ENCODE measurements around the gene CD6. TPM values are rescaled to one million over a fixed set of nuclear protein-coding genes. Genes with fewer than 3 reads are reported as not detected.
A peak's percentile ranks its signal among the peaks of the same experiment; 100 is the strongest.

The CD6 gene
- total RNA-seq, 1 donor from 2014 or later, result 0.39 TPM

- Histone ChIP-seq H3K27ac (ENCODE audit: low read depth, low read length) (no peak overlapping the region), H3K4me2 (ENCODE audit: low read length) (no peak overlapping the region), H3K36me3 (ENCODE audit: insufficient read depth, low read length) (no peaks in the 10 kb centered on the region), H3K4me3 (ENCODE audit: insufficient read depth, low read depth, low read length) (no peak overlapping the region), H3K9ac (ENCODE audit: low read length) (no peak overlapping the region), H3K4me1 (ENCODE audit: insufficient read depth, low read length) (no peaks in the 10 kb centered on the region), H3K79me2 (ENCODE audit: insufficient read depth, low read length) (no peaks in the 10 kb centered on the region), H3K27me3 (ENCODE audit: insufficient read depth, low read length) (peaks cover 7% of the 10 kb centered on the region), H3K9me3 (ENCODE audit: insufficient read depth, low read depth, low read length) (no peaks in the 10 kb centered on the region), H4K20me1 (ENCODE audit: insufficient read depth, low read length) (no peaks in the 10 kb centered on the region), H2AFZ (ENCODE audit: low read depth, low read length) (no peak overlapping the region)
- DNase-seq (ENCODE audit: low read depth) (no peak), FAIRE-seq (no peak)
- peaks cover 4% of the 10 kb centered on the region for H3K27me3 Mint-ChIP-seq (ENCODE audit: low read depth, unreplicated experiment)
- peaks cover 22% of the 10 kb centered on the region for H3K36me3 Mint-ChIP-seq (ENCODE audit: low read depth, unreplicated experiment)
- no peaks in the 10 kb centered on the region for H3K9me3 Mint-ChIP-seq (ENCODE audit: unreplicated experiment)
- no peak overlapping the region for H3K4me3 Mint-ChIP-seq (ENCODE audit: unreplicated experiment)
- TF ChIP-seq EZH2 (IDR thresholded peaks at IDR 0.05; ENCODE audit: insufficient read depth, low read length), result no peak
- TF ChIP-seq, protein P1, sequence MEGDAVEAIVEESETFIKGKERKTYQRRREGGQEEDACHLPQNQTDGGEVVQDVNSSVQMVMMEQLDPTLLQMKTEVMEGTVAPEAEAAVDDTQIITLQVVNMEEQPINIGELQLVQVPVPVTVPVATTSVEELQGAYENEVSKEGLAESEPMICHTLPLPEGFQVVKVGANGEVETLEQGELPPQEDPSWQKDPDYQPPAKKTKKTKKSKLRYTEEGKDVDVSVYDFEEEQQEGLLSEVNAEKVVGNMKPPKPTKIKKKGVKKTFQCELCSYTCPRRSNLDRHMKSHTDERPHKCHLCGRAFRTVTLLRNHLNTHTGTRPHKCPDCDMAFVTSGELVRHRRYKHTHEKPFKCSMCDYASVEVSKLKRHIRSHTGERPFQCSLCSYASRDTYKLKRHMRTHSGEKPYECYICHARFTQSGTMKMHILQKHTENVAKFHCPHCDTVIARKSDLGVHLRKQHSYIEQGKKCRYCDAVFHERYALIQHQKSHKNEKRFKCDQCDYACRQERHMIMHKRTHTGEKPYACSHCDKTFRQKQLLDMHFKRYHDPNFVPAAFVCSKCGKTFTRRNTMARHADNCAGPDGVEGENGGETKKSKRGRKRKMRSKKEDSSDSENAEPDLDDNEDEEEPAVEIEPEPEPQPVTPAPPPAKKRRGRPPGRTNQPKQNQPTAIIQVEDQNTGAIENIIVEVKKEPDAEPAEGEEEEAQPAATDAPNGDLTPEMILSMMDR (IDR thresholded peaks at IDR 0.05; ENCODE audit: insufficient read depth, low read depth, low read length), result no peak
- H3K27ac Mint-ChIP-seq (ENCODE audit: unreplicated experiment), result no peak overlapping the region
- peaks cover 4% of the 10 kb centered on the region for H3K4me1 Mint-ChIP-seq (ENCODE audit: low read depth, unreplicated experiment)
Measured at GRCh38 chr11:60938500-60938899, 33.0 kb upstream of the CD6 start.

DNA sequence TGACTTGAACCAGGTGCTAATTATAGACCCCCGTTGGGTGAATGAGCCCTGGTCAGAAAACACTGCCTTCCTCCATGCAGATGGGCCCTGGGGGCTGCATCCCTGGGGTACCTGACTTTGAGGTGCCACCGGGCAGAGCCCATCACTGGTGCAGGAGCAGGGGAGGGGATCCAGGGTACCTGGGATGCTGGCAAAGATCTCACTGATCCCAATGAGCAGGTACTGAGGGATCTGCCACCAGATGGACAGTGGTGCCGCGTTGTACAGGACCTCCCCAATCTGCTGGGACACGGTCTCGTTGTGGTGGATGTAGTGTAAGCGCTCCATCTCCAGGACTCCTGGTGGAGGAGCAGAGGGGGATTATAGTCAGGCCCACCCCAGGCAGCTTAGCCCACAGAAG is 32.2 kb upstream of the CD6 start:
- Histone ChIP-seq H3K9ac (ENCODE audit: low read length) (no peak overlapping the region), H4K20me1 (ENCODE audit: insufficient read depth, low read length) (no peaks in the 10 kb centered on the region), H3K36me3 (ENCODE audit: insufficient read depth, low read length) (no peaks in the 10 kb centered on the region), H3K4me1 (ENCODE audit: insufficient read depth, low read length) (no peaks in the 10 kb centered on the region), H3K4me2 (ENCODE audit: low read length) (no peak overlapping the region), H3K27ac (ENCODE audit: low read depth, low read length) (no peak overlapping the region), H3K9me3 (ENCODE audit: insufficient read depth, low read depth, low read length) (no peaks in the 10 kb centered on the region), H3K27me3 (ENCODE audit: insufficient read depth, low read length) (peaks cover 7% of the 10 kb centered on the region), H2AFZ (ENCODE audit: low read depth, low read length) (no peak overlapping the region), H3K79me2 (ENCODE audit: insufficient read depth, low read length) (no peaks in the 10 kb centered on the region), H3K4me3 (ENCODE audit: insufficient read depth, low read depth, low read length) (no peak overlapping the region)
- no peak for TF ChIP-seq EZH2 (IDR thresholded peaks at IDR 0.05; ENCODE audit: insufficient read depth, low read length)
- TF ChIP-seq, protein P1 (IDR thresholded peaks at IDR 0.05; ENCODE audit: insufficient read depth, low read depth, low read length), result no peak
- H3K9me3 Mint-ChIP-seq (ENCODE audit: unreplicated experiment), result no peaks in the 10 kb centered on the region
- peaks cover 4% of the 10 kb centered on the region for H3K4me1 Mint-ChIP-seq (ENCODE audit: low read depth, unreplicated experiment)
- no peak for FAIRE-seq
- no peak for DNase-seq (ENCODE audit: low read depth)
- H3K27ac Mint-ChIP-seq (ENCODE audit: unreplicated experiment), result no peak overlapping the region
- H3K27me3 Mint-ChIP-seq (ENCODE audit: low read depth, unreplicated experiment), result peaks cover 6% of the 10 kb centered on the region
- H3K36me3 Mint-ChIP-seq (ENCODE audit: low read depth, unreplicated experiment), result peaks cover 25% of the 10 kb centered on the region
- no peak overlapping the region for H3K4me3 Mint-ChIP-seq (ENCODE audit: unreplicated experiment)

DNA sequence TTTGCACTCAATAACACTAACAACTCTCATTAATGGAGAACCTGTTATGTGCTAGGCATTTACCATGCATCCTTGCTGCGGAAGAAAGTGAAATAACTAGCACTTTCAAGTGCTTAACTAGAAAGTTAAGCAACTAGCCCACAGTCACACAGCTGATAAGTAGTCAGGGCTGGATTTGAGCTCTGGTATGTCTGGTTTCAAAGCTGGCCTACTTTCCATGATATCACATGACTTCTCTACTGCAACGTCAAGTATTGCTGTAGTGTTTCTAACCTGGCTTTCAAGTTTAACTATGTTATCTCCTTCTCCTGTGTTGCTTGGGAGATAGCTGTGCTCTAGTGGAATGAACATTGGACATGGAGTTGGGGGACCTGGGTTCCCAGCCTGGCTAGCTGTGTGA is 31.6 kb upstream of the CD6 start:
- H3K27me3 ChIP-seq (ENCODE audit: insufficient read depth, low read length), result peaks cover 12% of the 10 kb centered on the region

More for the DNA sequence above, 31.6 kb upstream of the CD6 start:
- Histone ChIP-seq H3K4me3 (ENCODE audit: insufficient read depth, low read depth, low read length) (no peak overlapping the region), H4K20me1 (ENCODE audit: insufficient read depth, low read length) (no peaks in the 10 kb centered on the region), H3K4me2 (ENCODE audit: low read length) (no peak overlapping the region), H3K36me3 (ENCODE audit: insufficient read depth, low read length) (no peaks in the 10 kb centered on the region), H3K9ac (ENCODE audit: low read length) (no peak overlapping the region), H2AFZ (ENCODE audit: low read depth, low read length) (no peak overlapping the region), H3K4me1 (ENCODE audit: insufficient read depth, low read length) (no peaks in the 10 kb centered on the region), H3K79me2 (ENCODE audit: insufficient read depth, low read length) (no peaks in the 10 kb centered on the region), H3K27ac (ENCODE audit: low read depth, low read length) (no peak overlapping the region), H3K9me3 (ENCODE audit: insufficient read depth, low read depth, low read length) (no peaks in the 10 kb centered on the region)
- no peak overlapping the region for H3K27ac Mint-ChIP-seq (ENCODE audit: unreplicated experiment)
- H3K9me3 Mint-ChIP-seq (ENCODE audit: unreplicated experiment), result no peaks in the 10 kb centered on the region
- DNase-seq (ENCODE audit: low read depth) (no peak), FAIRE-seq (no peak)
- TF ChIP-seq EZH2 (IDR thresholded peaks at IDR 0.05; ENCODE audit: insufficient read depth, low read length), result no peak
- H3K4me3 Mint-ChIP-seq (ENCODE audit: unreplicated experiment), result peak overlapping the region; percentile 31
- H3K4me1 Mint-ChIP-seq (ENCODE audit: low read depth, unreplicated experiment), result peaks cover 4% of the 10 kb centered on the region
- H3K36me3 Mint-ChIP-seq (ENCODE audit: low read depth, unreplicated experiment), result peaks cover 25% of the 10 kb centered on the region
- peaks cover 6% of the 10 kb centered on the region for H3K27me3 Mint-ChIP-seq (ENCODE audit: low read depth, unreplicated experiment)
